CD8-positive, alpha-beta memory T cell (primary cell): Measurements from ENCODE around the gene RAB9A. TPM values are rescaled to one million over a fixed set of nuclear protein-coding genes. Genes with fewer than 3 reads are reported as not detected.

Source experiments
- CTCF ChIA-PET: fragments of 350-600 bp; sonication (Branson Sonifier 250); formaldehyde crosslinking; loops from one replicate; lab custom pipeline; 2021; ENCODE audit warnings: antibody characterized with exemption; lab: Charles Lee
- POLR2A ChIA-PET: fragments of 350-600 bp; sonication (Branson Sonifier 250); formaldehyde crosslinking; loops from one replicate; lab custom pipeline; 2021; ENCODE audit warnings: antibody characterized with exemption; lab: Charles Lee
- DNase-seq, 5 donors: peaks; one replicate each; pipeline versions ENCODE4 v3.0.0 to v3.0.0-alpha.2; 2020 to 2022; ENCODE audit warnings: mixed read lengths in 1 of 5
- H3K27ac ChIP-seq: one replicate; pipeline ENCODE4 v1.7.0; 2013; ENCODE audit warnings: low read depth, mild to moderate bottlenecking, low read length, moderate library complexity
- H3K27me3 ChIP-seq: 2 replicates; pipeline ENCODE4 v1.7.0; 2013; ENCODE audit warnings: low read length, mild to moderate bottlenecking; ENCODE audit not compliant: insufficient read depth, poor library complexity, severe bottlenecking
- H3K36me3 ChIP-seq: 2 replicates; pipeline ENCODE4 v1.7.0; 2013; ENCODE audit warnings: mild to moderate bottlenecking, low read length, moderate library complexity; ENCODE audit not compliant: insufficient read depth
- H3K4me1 ChIP-seq: 2 replicates; pipeline ENCODE4 v1.7.0; 2013; ENCODE audit warnings: mild to moderate bottlenecking, low read length, moderate library complexity; ENCODE audit not compliant: insufficient read depth
- H3K4me3 ChIP-seq: 2 replicates; pipeline ENCODE4 v1.7.0; 2013; ENCODE audit warnings: mild to moderate bottlenecking, low read length
- H3K9me3 ChIP-seq: 2 replicates; pipeline ENCODE4 v1.7.0; 2013; ENCODE audit warnings: mild to moderate bottlenecking, low read length
- H3K27ac Mint-ChIP-seq, 8 donors: one replicate each; pipeline ENCODE4 v1.8.0; 2020 to 2021; ENCODE audit warnings: mixed read lengths in 8 of 8, mild to moderate bottlenecking in 6 of 8, inconsistent platforms in 3 of 8, moderate library complexity in 3 of 8
- H3K27me3 Mint-ChIP-seq, 2 donors: one replicate each; pipeline ENCODE4 v1.8.0; 2020 to 2021; ENCODE audit warnings: mixed read lengths in 2 of 2, mild to moderate bottlenecking in 1 of 2, moderate library complexity in 1 of 2
- H3K36me3 Mint-ChIP-seq, 3 donors: one replicate each; pipeline ENCODE4 v1.8.0; 2020 to 2021; ENCODE audit warnings: mixed read lengths in 3 of 3, inconsistent platforms in 1 of 3, mild to moderate bottlenecking in 1 of 3
- H3K4me1 Mint-ChIP-seq, 3 donors: one replicate each; pipeline ENCODE4 v1.8.0; 2020 to 2021; ENCODE audit warnings: mixed read lengths in 3 of 3, inconsistent platforms in 1 of 3, mild to moderate bottlenecking in 1 of 3
- H3K4me3 Mint-ChIP-seq, 7 donors: one replicate each; pipeline ENCODE4 v1.8.0; 2020 to 2021; ENCODE audit warnings: mixed read lengths in 7 of 7, mild to moderate bottlenecking in 6 of 7, moderate library complexity in 4 of 7, inconsistent platforms in 2 of 7
- H3K9me3 Mint-ChIP-seq, 5 donors: one replicate each; pipeline ENCODE4 v1.8.0; 2020 to 2022; ENCODE audit warnings: mixed read lengths in 5 of 5, mild to moderate bottlenecking in 3 of 5, moderate library complexity in 2 of 5, inconsistent platforms in 1 of 5
- polyA plus RNA-seq: library from polyadenylated mRNA; unstranded; fragments of 300-500 nt; fragmentation: Illumina TruSeq; gene quantifications from one replicate; pipeline ENCODE4 v1.2.3, GENCODE V29; 2021
- total RNA-seq, 2 experiments: library from RNA; stranded (reverse); gene quantifications; one replicate each; pipeline ENCODE4 v1.2.3, GENCODE V29; 2021

Gene RAB9A
- total and polyA plus RNA-seq, 3 experiments from 2014 or later: 27.1 to 48.1 (median 32.8) TPM

GRCh38 chrX:13687203-13687602, 1.7 kb upstream of the RAB9A start:
- no peaks in the 10 kb centered on the region for H3K27me3 ChIP-seq
- ChIA-PET CTCF (interaction anchor here (1.4 to 2.2 kb wide), 3 partner anchors 18 to 66 kb away, joined by 3 to 8 read pairs (median 6); partner anchors contain the start of genes OFD1 and TRAPPC2), POLR2A (interaction anchor here (0.5 to 3.9 kb wide), 4 partner anchors 38 to 587 kb away, joined by 3 to 17 read pairs (median 4); partner anchors contain the start of genes OFD1 and TRAPPC2)
- H3K4me1 ChIP-seq: peaks cover 16% of the 10 kb centered on the region
- peak overlapping the region in 7 of 8 donors; percentile 36 to 99 (median 91) for H3K27ac Mint-ChIP-seq
- H3K4me1 Mint-ChIP-seq: peaks cover 41 to 65% (median 53%) of the 10 kb centered on the region in 3 donors
- peaks cover 0 to 12% (median 1%) of the 10 kb centered on the region in 3 donors for H3K36me3 Mint-ChIP-seq
- H3K36me3 ChIP-seq: no peaks in the 10 kb centered on the region
- H3K9me3 Mint-ChIP-seq: no peaks in the 10 kb centered on the region
- no peaks in the 10 kb centered on the region for H3K9me3 ChIP-seq
- no peak for DNase-seq
- peak overlapping the region in 3 of 7 donors; percentile 4 to 43 (median 29) for H3K4me3 Mint-ChIP-seq
- no peak overlapping the region for H3K27ac ChIP-seq
- H3K4me3 ChIP-seq: no peak overlapping the region
- peaks cover 0 to 8% of the 10 kb centered on the region in 2 donors for H3K27me3 Mint-ChIP-seq

- H3K27me3 Mint-ChIP-seq: peaks cover 0 to 8% of the 10 kb centered on the region in 2 donors
- H3K36me3 Mint-ChIP-seq: peaks cover 0 to 12% (median 1%) of the 10 kb centered on the region in 3 donors
- H3K4me1 Mint-ChIP-seq: peaks cover 54 to 78% (median 66%) of the 10 kb centered on the region in 3 donors
- Histone ChIP-seq H3K27me3 (no peaks in the 10 kb centered on the region), H3K27ac (peak overlapping the region; percentile 82), H3K36me3 (no peaks in the 10 kb centered on the region), H3K4me3 (peak overlapping the region; percentile 80), H3K9me3 (no peaks in the 10 kb centered on the region), H3K4me1 (peaks cover 29% of the 10 kb centered on the region)
- no peaks in the 10 kb centered on the region for H3K9me3 Mint-ChIP-seq
- ChIA-PET POLR2A (interaction anchor here (0.6 to 3.9 kb wide), 5 partner anchors 9 to 739 kb away, joined by 4 to 17 read pairs (median 6); partner anchors contain the start of genes OFD1 and TRAPPC2), CTCF (interaction anchor here (0.8 to 2.2 kb wide), 6 partner anchors 19 to 65 kb away, joined by 3 to 8 read pairs (median 4); partner anchors contain the start of genes OFD1 and TRAPPC2)
- DNase-seq: no peak
- H3K27ac Mint-ChIP-seq: peak overlapping the region; percentile 91 to 99 (median 96)
- H3K4me3 Mint-ChIP-seq: peak overlapping the region; percentile 89 to 96 (median 93)
Observed at GRCh38 chrX:13688384-13688957, 457 bp upstream of the RAB9A start.

GRCh38 chrX:13689741-13690211, 848 bp downstream of the RAB9A start:
- Histone ChIP-seq H3K9me3 (no peaks in the 10 kb centered on the region), H3K4me3 (peak overlapping the region; percentile 80), H3K27ac (peak overlapping the region; percentile 82), H3K4me1 (peaks cover 42% of the 10 kb centered on the region), H3K36me3 (no peaks in the 10 kb centered on the region), H3K27me3 (no peaks in the 10 kb centered on the region)
- Mint-ChIP-seq H3K9me3 (no peaks in the 10 kb centered on the region), H3K36me3 (peaks cover 0 to 12% (median 1%) of the 10 kb centered on the region in 3 donors), H3K4me3 (peak overlapping the region; percentile 89 to 96 (median 93)), H3K4me1 (peaks cover 64 to 81% (median 78%) of the 10 kb centered on the region in 3 donors), H3K27me3 (peaks cover 0 to 8% of the 10 kb centered on the region in 2 donors), H3K27ac (peak overlapping the region; percentile 91 to 99 (median 95))
- POLR2A ChIA-PET: interaction anchor here (1.6 to 3.9 kb wide), 2 partner anchors 45 to 47 kb away, joined by 8 to 17 read pairs; partner anchors contain the start of genes OFD1 and TRAPPC2
- no peak for DNase-seq
- CTCF ChIA-PET: interaction anchor here (0.7 kb wide), 1 partner anchor 723 kb away, joined by 3 read pairs; no protein-coding TSS in a partner anchor

- Histone ChIP-seq H3K4me3 (peak overlapping the region; percentile 80), H3K36me3 (no peaks in the 10 kb centered on the region), H3K4me1 (peaks cover 52% of the 10 kb centered on the region), H3K27me3 (no peaks in the 10 kb centered on the region), H3K27ac (no peak overlapping the region), H3K9me3 (no peaks in the 10 kb centered on the region)
- peaks cover 0 to 7% of the 10 kb centered on the region in 2 donors for H3K27me3 Mint-ChIP-seq
- peak overlapping the region; percentile 89 to 96 (median 93) for H3K4me3 Mint-ChIP-seq
- H3K36me3 Mint-ChIP-seq: peaks cover 0 to 17% (median 0%) of the 10 kb centered on the region in 3 donors
- POLR2A ChIA-PET: interaction anchor here (1.1 kb wide), 1 partner anchor 44 kb away, joined by 3 read pairs; the partner anchor contains the start of genes OFD1 and TRAPPC2
- H3K27ac Mint-ChIP-seq: peak overlapping the region; percentile 91 to 99 (median 96)
- H3K9me3 Mint-ChIP-seq: no peaks in the 10 kb centered on the region
- H3K4me1 Mint-ChIP-seq: peaks cover 66 to 81% (median 79%) of the 10 kb centered on the region in 3 donors
- peak in 2 of 5 donors; percentile 6 to 49 for DNase-seq
- CTCF ChIA-PET: no interaction called here
Observed at GRCh38 chrX:13690836-13691235, 1.9 kb downstream of the RAB9A start.

GRCh38 chrX:13691841-13692371, 3.0 kb downstream of the RAB9A start:
- Histone ChIP-seq H3K36me3 (no peaks in the 10 kb centered on the region), H3K4me3 (no peak overlapping the region), H3K9me3 (no peaks in the 10 kb centered on the region), H3K27ac (peak overlapping the region; percentile 4), H3K4me1 (peaks cover 59% of the 10 kb centered on the region), H3K27me3 (no peaks in the 10 kb centered on the region)
- Mint-ChIP-seq H3K27ac (peak overlapping the region; percentile 63 to 91 (median 81)), H3K4me3 (peak overlapping the region; percentile 68 to 88 (median 69)), H3K4me1 (peaks cover 75 to 86% (median 85%) of the 10 kb centered on the region in 3 donors), H3K27me3 (peaks cover 0 to 7% of the 10 kb centered on the region in 2 donors), H3K9me3 (no peaks in the 10 kb centered on the region), H3K36me3 (peaks cover 0 to 17% (median 0%) of the 10 kb centered on the region in 3 donors)
- ChIA-PET CTCF (interaction anchor here (1.0 kb wide), 1 partner anchor 689 kb away, joined by 3 read pairs; no protein-coding TSS in a partner anchor), POLR2A (interaction anchor here (0.6 to 1.1 kb wide), 2 partner anchors 33 to 43 kb away, joined by 3 to 6 read pairs; partner anchors contain the start of genes OFD1 and TRAPPC2)
- DNase-seq: peak in 1 of 5 donors; percentile 11

- H3K27ac ChIP-seq: peak overlapping the region; percentile 40
- Mint-ChIP-seq H3K27ac (peak overlapping the region in 7 of 8 donors; percentile 60 to 91 (median 82)), H3K36me3 (peaks cover 0 to 17% (median 0%) of the 10 kb centered on the region in 3 donors), H3K4me1 (peaks cover 80 to 89% (median 85%) of the 10 kb centered on the region in 3 donors), H3K9me3 (no peaks in the 10 kb centered on the region), H3K4me3 (peak overlapping the region; percentile 68 to 88 (median 69)), H3K27me3 (peaks cover 0 to 7% of the 10 kb centered on the region in 2 donors)
- H3K4me1 ChIP-seq: peaks cover 67% of the 10 kb centered on the region
- no peaks in the 10 kb centered on the region for H3K36me3 ChIP-seq
- H3K4me3 ChIP-seq: no peak overlapping the region
- CTCF ChIA-PET: interaction anchor here (0.7 kb wide), 1 partner anchor 17 kb away, joined by 3 read pairs; no protein-coding TSS in a partner anchor
- POLR2A ChIA-PET: no interaction called here
- H3K27me3 ChIP-seq: no peaks in the 10 kb centered on the region
- no peaks in the 10 kb centered on the region for H3K9me3 ChIP-seq
- no peak for DNase-seq
Observed at GRCh38 chrX:13692771-13693231, 3.9 kb downstream of the RAB9A start.

- ChIA-PET POLR2A (interaction anchor here (1.3 kb wide), 1 partner anchor 41 kb away, joined by 4 read pairs; the partner anchor contains the start of genes OFD1 and TRAPPC2), CTCF (interaction anchor here (0.7 kb wide), 1 partner anchor 16 kb away, joined by 3 read pairs; no protein-coding TSS in a partner anchor)
- no peaks in the 10 kb centered on the region for H3K9me3 Mint-ChIP-seq
- H3K27ac ChIP-seq: no peak overlapping the region
- H3K27ac Mint-ChIP-seq: peak overlapping the region; percentile 45 to 91 (median 72)
- peaks cover 75 to 89% (median 85%) of the 10 kb centered on the region in 3 donors for H3K4me1 Mint-ChIP-seq
- no peaks in the 10 kb centered on the region for H3K36me3 ChIP-seq
- peak overlapping the region; percentile 1 to 77 (median 45) for H3K4me3 Mint-ChIP-seq
- H3K4me3 ChIP-seq: no peak overlapping the region
- H3K9me3 ChIP-seq: no peaks in the 10 kb centered on the region
- H3K27me3 Mint-ChIP-seq: peaks cover 0 to 5% of the 10 kb centered on the region in 2 donors
- H3K36me3 Mint-ChIP-seq: peaks cover 0 to 17% (median 0%) of the 10 kb centered on the region in 3 donors
- H3K27me3 ChIP-seq: no peaks in the 10 kb centered on the region
- peaks cover 67% of the 10 kb centered on the region for H3K4me1 ChIP-seq
- no peak for DNase-seq
Observed at GRCh38 chrX:13693341-13693961, 4.5 kb downstream of the RAB9A start.
